Ovary (tissue), 3 donors: ENCODE results near the gene SPPL3.

Experiments
- CTCF ChIP-seq, 3 donors: fragments of 450-650 bp in 2 of 3; fragments of 200-600 bp in 1 of 3; IDR thresholded peaks; one replicate each; pipeline versions ENCODE4 v1.5.1 to v1.8.0; 2016 to 2022; ENCODE audit warnings: antibody characterized with exemption in 3 of 3, mild to moderate bottlenecking in 1 of 3
- EP300 ChIP-seq: sonication (generic); formaldehyde crosslinking; IDR thresholded peaks from one replicate; pipeline ENCODE4 v1.6.1; 2017; ENCODE audit warnings: antibody characterized with exemption
- POLR2A ChIP-seq: fragments of 450-650 bp; IDR thresholded peaks from one replicate; pipeline ENCODE4 v1.6.1; 2017; ENCODE audit warnings: antibody characterized with exemption, mild to moderate bottlenecking, moderate library complexity
- donor health status: DM: no; HTN: no; CAD: no.

- TF ChIP-seq CTCF (IDR thresholded peaks at IDR 0.05) (no peak), POLR2A (no peak), EP300 (no peak)
These were observed 114.0 kb downstream of the SPPL3 start for GRCh38 chr12:120790114-120790513.
